Endothelial cell of umbilical vein (primary cell): ENCODE results near the gene ANKS6. TPM values are rescaled to one million over a fixed set of nuclear protein-coding genes. Genes with fewer than 3 reads are reported as not detected.

ENCODE experiments used
- BruUV-seq: library from RNA; stranded (reverse); fragments of 400-500 nt; replicated peaks from 2 replicates; lab custom pipeline; 2021; lab: Mats Ljungman, UMichigan
- CTCF ChIA-PET: fragments of 300-600, 350-600 bp; sonication (Branson Sonifier 250); formaldehyde crosslinking; loops from one replicate; lab custom pipeline; 2021; ENCODE audit warnings: antibody characterized with exemption, inconsistent platforms; lab: Charles Lee
- POLR2A ChIA-PET: fragments of 300-600, 350-600 bp; sonication (Branson Sonifier 250); formaldehyde crosslinking; loops from one replicate; lab custom pipeline; 2021; ENCODE audit warnings: antibody characterized with exemption, inconsistent platforms; lab: Charles Lee
- DNase-seq: peaks from one replicate; pipeline ENCODE4 v3.0.0-alpha.2; 2011; ENCODE audit warnings: low read depth, low spot score
- FAIRE-seq: peaks from 2 replicates; lab custom pipeline; 2011; peaks lifted over from hg19 to GRCh38; lab: Jason Lieb, UNC
- H2AFZ ChIP-seq: 2 replicates; pipeline ENCODE4 v1.6.0; 2012; ENCODE audit warnings: low read depth, low read length, control low read depth, inconsistent platforms
- H3K27ac ChIP-seq: 2 replicates; pipeline ENCODE4 v1.5.1; 2011; ENCODE audit warnings: low read depth, mild to moderate bottlenecking, control low read depth, low read length, moderate library complexity; ENCODE audit not compliant: insufficient read depth
- H3K27me3 ChIP-seq, 2 experiments: 2 replicates each; pipeline versions ENCODE4 v1.6.0 to v1.6.1; 2011; ENCODE audit warnings: low read length in 2 of 2, mixed read lengths in 1 of 2; ENCODE audit not compliant: control insufficient read depth in 2 of 2, insufficient read depth in 2 of 2
- H3K36me3 ChIP-seq, 2 experiments: 2 replicates in 1 of 2; 3 replicates in 1 of 2; pipeline ENCODE4 v1.5.1; 2011; ENCODE audit warnings: low read length in 2 of 2, mild to moderate bottlenecking in 1 of 2, moderate library complexity in 1 of 2; ENCODE audit not compliant: control insufficient read depth in 2 of 2, insufficient read depth in 2 of 2; ENCODE audit errors: extremely low read depth in 1 of 2
- H3K4me1 ChIP-seq: 3 replicates; pipeline ENCODE4 v1.5.1; 2011; ENCODE audit warnings: mild to moderate bottlenecking, low read length; ENCODE audit not compliant: control insufficient read depth, insufficient read depth; ENCODE audit errors: extremely low read depth
- H3K4me2 ChIP-seq: 2 replicates; pipeline ENCODE4 v1.6.1; 2011; ENCODE audit warnings: low read length, control low read depth, mixed read lengths; ENCODE audit not compliant: insufficient read depth
- H3K4me3 ChIP-seq, 3 experiments: fragments of 200-600 bp in 1 of 3; sonication (generic), shearing (Covaris generic) in 1 of 3; replicated peaks in 1 of 3; 2 replicates each; pipeline ENCODE4 v1.5.1; 2011 to 2016; ENCODE audit warnings: control low read depth in 3 of 3, low read length in 3 of 3, mild to moderate bottlenecking in 2 of 3, inconsistent platforms in 1 of 3, low read depth in 1 of 3, moderate library complexity in 1 of 3; ENCODE audit not compliant: insufficient read depth in 1 of 3
- H3K79me2 ChIP-seq: 2 replicates; pipeline ENCODE4 v1.6.0; 2012; ENCODE audit warnings: low read length, inconsistent platforms; ENCODE audit not compliant: control insufficient read depth, insufficient read depth
- H3K9ac ChIP-seq: replicated peaks from 2 replicates; pipeline ENCODE3; 2011; ENCODE audit warnings: low read length, control low read depth; ENCODE audit not compliant: insufficient read depth; ENCODE audit errors: extremely low read depth
- H3K9me1 ChIP-seq: replicated peaks from 3 replicates; pipeline ENCODE4 v1.6.0; 2011; ENCODE audit warnings: mild to moderate bottlenecking, low read length; ENCODE audit not compliant: control insufficient read depth, insufficient read depth; ENCODE audit errors: extremely low read depth
- H3K9me3 ChIP-seq: replicated peaks from 2 replicates; pipeline ENCODE4 v1.5.1; 2012; ENCODE audit warnings: low read length, inconsistent platforms; ENCODE audit not compliant: control insufficient read depth, insufficient read depth
- H4K20me1 ChIP-seq: replicated peaks from 2 replicates; pipeline ENCODE3; 2011; ENCODE audit warnings: mild to moderate bottlenecking, low read length; ENCODE audit not compliant: control insufficient read depth, insufficient read depth; ENCODE audit errors: extremely low read depth
- EZH2 ChIP-seq: IDR thresholded peaks from 2 replicates; pipeline ENCODE4 v1.6.1; 2012; ENCODE audit warnings: borderline replicate concordance, low read depth, mild to moderate bottlenecking, moderate library complexity, low read length, inconsistent platforms; ENCODE audit not compliant: severe bottlenecking
- FOS ChIP-seq: IDR thresholded peaks from 2 replicates; pipeline ENCODE4 v1.6.1; 2011; ENCODE audit warnings: mild to moderate bottlenecking, low read length, moderate library complexity, borderline replicate concordance; ENCODE audit not compliant: insufficient read depth
- GATA2 ChIP-seq: IDR thresholded peaks from 2 replicates; pipeline ENCODE4 v1.7.0; 2011; ENCODE audit warnings: low read depth, mild to moderate bottlenecking, moderate library complexity, mixed read lengths, low read length; ENCODE audit not compliant: insufficient read length, insufficient read depth
- JUN ChIP-seq: IDR thresholded peaks from 2 replicates; pipeline ENCODE4 v1.6.1; 2011; ENCODE audit warnings: borderline replicate concordance, low read depth; ENCODE audit not compliant: insufficient read length, insufficient read depth
- MYC ChIP-seq: IDR thresholded peaks from one replicate; pipeline ENCODE4 v1.6.1; 2011; ENCODE audit warnings: mild to moderate bottlenecking, low read depth, low read length
- POLR2A ChIP-seq: IDR thresholded peaks from 2 replicates; pipeline ENCODE4 v1.6.1; 2012; ENCODE audit warnings: low read depth, mild to moderate bottlenecking, control low read depth, low read length
- POLR2AphosphoS5 ChIP-seq: IDR thresholded peaks from 2 replicates; pipeline ENCODE4 v1.6.1; 2012; ENCODE audit warnings: low read depth, mild to moderate bottlenecking, control low read depth, low read length, moderate library complexity; ENCODE audit not compliant: insufficient read depth
- dilution Hi-C: fragments of 300-500 bp; cut with MboI; formaldehyde crosslinking; loops from one replicate; pipeline ENCODE4 v1.15.0; 2019; ENCODE audit warnings: low sequenced_read_pairs; ENCODE audit not compliant: extremely low pct_ligation_motif_present
- intact Hi-C: fragments of 100-400 bp; cut with micrococcal nuclease; formaldehyde crosslinking; loops from one replicate; pipeline ENCODE4 v1.10.0; 2022
- polyA plus RNA-seq, 4 experiments: library from polyadenylated mRNA; depleted of rRNA in 3 of 4; stranded (reverse) in 3 of 4; unstranded in 1 of 4; fragments of >200 nt; gene quantifications; 2 replicates each; pipeline versions ENCODE4 v1.2.1 to v1.2.3, GENCODE V29; 2011 to 2012; ENCODE audit warnings: missing spikeins in 1 of 4
- total RNA-seq: library from RNA; stranded (reverse); gene quantifications from 2 replicates; pipeline ENCODE4 v1.2.3, GENCODE V29; 2021
- TF ChIP-seq, protein P1 (sequence below): IDR thresholded peaks from 2 replicates; pipeline ENCODE4 v1.6.1; 2011; ENCODE audit not compliant: insufficient read depth, insufficient read length
- TF ChIP-seq, protein P2 (sequence below), 2 donors: IDR thresholded peaks; 1 replicate in 1 of 2; 2 replicates in 1 of 2; pipeline ENCODE4 v1.5.1; 2011; ENCODE audit warnings: low read length in 2 of 2, mild to moderate bottlenecking in 2 of 2, moderate library complexity in 2 of 2, control low read depth in 1 of 2, inconsistent platforms in 1 of 2, low read depth in 1 of 2; ENCODE audit not compliant: insufficient read depth in 1 of 2; ENCODE audit errors: extremely low read depth in 1 of 2

ANKS6 gene
- total and polyA plus RNA-seq, 2 donors (not counting 3 experiments of a cell fraction or from before 2014, with no cell fraction given) = 15.5 to 18.6 TPM

DNA sequence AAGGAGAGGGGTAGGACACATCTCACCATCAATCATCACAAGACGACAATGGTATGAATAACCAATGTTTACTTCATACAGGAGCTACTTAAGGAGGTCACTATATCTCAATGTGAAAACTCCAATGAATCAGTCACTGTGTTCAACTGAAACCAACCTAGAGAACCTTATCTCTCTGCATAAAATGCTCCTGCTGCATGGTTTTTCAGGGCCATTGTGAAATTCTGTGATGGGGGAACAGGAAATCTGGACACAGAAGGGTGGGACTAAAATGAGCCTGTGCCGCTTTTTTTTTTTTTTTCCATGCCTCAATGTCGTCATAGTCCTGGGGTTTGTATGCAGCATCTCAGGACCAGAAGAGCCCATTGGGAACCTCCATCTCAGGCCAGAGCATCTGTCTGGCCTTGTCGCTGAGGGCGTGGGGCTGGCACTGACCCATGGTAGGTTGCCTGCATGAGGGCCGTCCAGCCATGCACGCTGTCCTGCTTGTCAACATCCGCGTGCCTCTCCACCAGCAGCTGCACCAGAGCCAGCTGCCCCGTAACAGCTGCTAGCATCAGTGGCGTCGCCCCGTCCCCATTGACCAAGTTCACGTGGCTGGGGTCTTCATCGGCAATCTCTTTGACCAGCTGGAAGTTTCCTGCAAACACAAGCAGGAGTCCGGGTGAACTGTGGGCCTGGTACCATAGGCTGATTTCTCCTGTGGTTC, 12.7 kb downstream of the ANKS6 start:
- DNase-seq (no peak), FAIRE-seq (no peak)
- H4K20me1 ChIP-seq = no peaks in the 10 kb centered on the region
- intact Hi-C loops = no loop called here
- H2AFZ ChIP-seq = no peak overlapping the region
- H3K4me3 ChIP-seq = no peak overlapping the region
- H3K36me3 ChIP-seq = peaks cover 0 to 2% of the 10 kb centered on the region in 2 experiments
- no peaks in the 10 kb centered on the region for H3K9me1 ChIP-seq
- H3K27ac ChIP-seq = no peak overlapping the region
- peaks cover 8% of the 10 kb centered on the region for H3K4me1 ChIP-seq
- dilution Hi-C loops = no loop called here
- BruUV-seq = no TSS peak
- POLR2A ChIA-PET = no interaction called here
- H3K27me3 ChIP-seq = no peaks in the 10 kb centered on the region
- TF ChIP-seq MYC = no peak
- no peak for TF ChIP-seq POLR2A
- TF ChIP-seq JUN = no peak
- TF ChIP-seq, protein P1, sequence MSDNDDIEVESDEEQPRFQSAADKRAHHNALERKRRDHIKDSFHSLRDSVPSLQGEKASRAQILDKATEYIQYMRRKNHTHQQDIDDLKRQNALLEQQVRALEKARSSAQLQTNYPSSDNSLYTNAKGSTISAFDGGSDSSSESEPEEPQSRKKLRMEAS = no peak
- no peak for TF ChIP-seq FOS
- TF ChIP-seq EZH2 = no peak
- TF ChIP-seq GATA2 = no peak
- TF ChIP-seq, protein P2, sequence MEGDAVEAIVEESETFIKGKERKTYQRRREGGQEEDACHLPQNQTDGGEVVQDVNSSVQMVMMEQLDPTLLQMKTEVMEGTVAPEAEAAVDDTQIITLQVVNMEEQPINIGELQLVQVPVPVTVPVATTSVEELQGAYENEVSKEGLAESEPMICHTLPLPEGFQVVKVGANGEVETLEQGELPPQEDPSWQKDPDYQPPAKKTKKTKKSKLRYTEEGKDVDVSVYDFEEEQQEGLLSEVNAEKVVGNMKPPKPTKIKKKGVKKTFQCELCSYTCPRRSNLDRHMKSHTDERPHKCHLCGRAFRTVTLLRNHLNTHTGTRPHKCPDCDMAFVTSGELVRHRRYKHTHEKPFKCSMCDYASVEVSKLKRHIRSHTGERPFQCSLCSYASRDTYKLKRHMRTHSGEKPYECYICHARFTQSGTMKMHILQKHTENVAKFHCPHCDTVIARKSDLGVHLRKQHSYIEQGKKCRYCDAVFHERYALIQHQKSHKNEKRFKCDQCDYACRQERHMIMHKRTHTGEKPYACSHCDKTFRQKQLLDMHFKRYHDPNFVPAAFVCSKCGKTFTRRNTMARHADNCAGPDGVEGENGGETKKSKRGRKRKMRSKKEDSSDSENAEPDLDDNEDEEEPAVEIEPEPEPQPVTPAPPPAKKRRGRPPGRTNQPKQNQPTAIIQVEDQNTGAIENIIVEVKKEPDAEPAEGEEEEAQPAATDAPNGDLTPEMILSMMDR (IDR thresholded peaks at IDR 0.05; ENCODE audit: extremely low read depth in 1 of 2, insufficient read depth in 1 of 2, low read depth in 1 of 2, low read length in 2 of 2) = no peak
- no peak for TF ChIP-seq POLR2AphosphoS5
- no peaks in the 10 kb centered on the region for H3K79me2 ChIP-seq
- no peak overlapping the region for H3K4me2 ChIP-seq
- CTCF ChIA-PET = interaction anchor here (2.9 kb wide), 1 partner anchor 8 kb away, joined by 23 read pairs; no protein-coding TSS in a partner anchor
- H3K9me3 ChIP-seq = no peaks in the 10 kb centered on the region
- H3K9ac ChIP-seq = no peak overlapping the region
